Muscle layer of duodenum (tissue), 2 donors: ENCODE measurements around the gene GDPD2.

Source experiments
- H3K27ac ChIP-seq: one replicate; pipeline ENCODE4 v1.7.0; 2013; ENCODE audit warnings: mild to moderate bottlenecking, low read length
- H3K27me3 ChIP-seq: one replicate; pipeline ENCODE4 v1.7.0; 2013; ENCODE audit warnings: low read depth, mild to moderate bottlenecking, control low read depth, low read length
- H3K36me3 ChIP-seq, 2 donors: one replicate each; pipeline ENCODE4 v1.7.0; 2013; ENCODE audit warnings: low read length in 2 of 2, control low read depth in 1 of 2, mild to moderate bottlenecking in 1 of 2; ENCODE audit not compliant: insufficient read depth in 2 of 2, control insufficient read depth in 1 of 2
- H3K4me1 ChIP-seq, 2 donors: one replicate each; pipeline ENCODE4 v1.7.0; 2013; ENCODE audit warnings: low read length in 2 of 2, mild to moderate bottlenecking in 2 of 2, control low read depth in 1 of 2, moderate library complexity in 1 of 2; ENCODE audit not compliant: insufficient read depth in 2 of 2, control insufficient read depth in 1 of 2
- H3K4me3 ChIP-seq, 2 donors: one replicate each; pipeline ENCODE4 v1.7.0; 2013; ENCODE audit warnings: low read length in 2 of 2, low read depth in 1 of 2, mild to moderate bottlenecking in 1 of 2
- H3K9me3 ChIP-seq, 2 donors: one replicate each; pipeline ENCODE4 v1.7.0; 2013; ENCODE audit warnings: low read length in 2 of 2, control low read depth in 1 of 2, mild to moderate bottlenecking in 1 of 2; ENCODE audit not compliant: control insufficient read depth in 1 of 2
- donor health status: healthy.

The GDPD2 gene

GRCh38 chrX:70454441-70455365 is 31.6 kb downstream of the GDPD2 start:
- Histone ChIP-seq H3K9me3 (no peaks in the 10 kb centered on the region), H3K4me3 (peak overlapping the region; percentile 62 to 68), H3K4me1 (peaks cover 0 to 6% of the 10 kb centered on the region in 2 donors), H3K27ac (peak overlapping the region; percentile 72), H3K27me3 (no peaks in the 10 kb centered on the region), H3K36me3 (no peaks in the 10 kb centered on the region)

GRCh38 chrX:70455366-70456202 is 32.5 kb downstream of the GDPD2 start:
- peak overlapping the region; percentile 72 for H3K27ac ChIP-seq
- H3K27me3 ChIP-seq, result no peaks in the 10 kb centered on the region
- peaks cover 0 to 6% of the 10 kb centered on the region in 2 donors for H3K4me1 ChIP-seq
- peak overlapping the region; percentile 62 to 68 for H3K4me3 ChIP-seq
- H3K9me3 ChIP-seq, result no peaks in the 10 kb centered on the region
- H3K36me3 ChIP-seq, result no peaks in the 10 kb centered on the region

GRCh38 chrX:70456256-70456655 is 33.1 kb downstream of the GDPD2 start:
- Histone ChIP-seq H3K36me3 (no peaks in the 10 kb centered on the region), H3K9me3 (no peaks in the 10 kb centered on the region), H3K27ac (peak overlapping the region; percentile 72), H3K4me3 (peak overlapping the region; percentile 62 to 68), H3K4me1 (peaks cover 0 to 6% of the 10 kb centered on the region in 2 donors), H3K27me3 (no peaks in the 10 kb centered on the region)

- Histone ChIP-seq H3K27me3 (no peaks in the 10 kb centered on the region), H3K27ac (no peak overlapping the region), H3K9me3 (no peaks in the 10 kb centered on the region), H3K4me1 (no peaks in the 10 kb centered on the region), H3K36me3 (no peaks in the 10 kb centered on the region), H3K4me3 (no peak overlapping the region)
Observed at GRCh38 chrX:70461026-70461425, 37.9 kb downstream of the GDPD2 start.

- H3K4me3 ChIP-seq, result no peak overlapping the region
- no peaks in the 10 kb centered on the region for H3K27me3 ChIP-seq
- no peak overlapping the region for H3K27ac ChIP-seq
- no peaks in the 10 kb centered on the region for H3K9me3 ChIP-seq
- no peaks in the 10 kb centered on the region for H3K4me1 ChIP-seq
- no peaks in the 10 kb centered on the region for H3K36me3 ChIP-seq
Observed at GRCh38 chrX:70464051-70464450, 40.9 kb downstream of the GDPD2 start.

- no peaks in the 10 kb centered on the region for H3K9me3 ChIP-seq
- H3K4me3 ChIP-seq, result no peak overlapping the region
- no peaks in the 10 kb centered on the region for H3K27me3 ChIP-seq
- no peaks in the 10 kb centered on the region for H3K4me1 ChIP-seq
- H3K36me3 ChIP-seq, result no peaks in the 10 kb centered on the region
- H3K27ac ChIP-seq, result no peak overlapping the region
Observed at GRCh38 chrX:70466968-70467367, 43.9 kb downstream of the GDPD2 start.

GRCh38 chrX:70468709-70469108 is 45.6 kb downstream of the GDPD2 start:
- Histone ChIP-seq H3K27ac (no peak overlapping the region), H3K9me3 (no peaks in the 10 kb centered on the region), H3K36me3 (no peaks in the 10 kb centered on the region), H3K27me3 (no peaks in the 10 kb centered on the region), H3K4me1 (no peaks in the 10 kb centered on the region), H3K4me3 (no peak overlapping the region)

- H3K27me3 ChIP-seq, result no peaks in the 10 kb centered on the region
- no peaks in the 10 kb centered on the region for H3K36me3 ChIP-seq
- no peak overlapping the region for H3K27ac ChIP-seq
Observed at GRCh38 chrX:70470850-70471289, 47.8 kb downstream of the GDPD2 start.

GRCh38 chrX:70476166-70476933 is 53.2 kb downstream of the GDPD2 start:
- Histone ChIP-seq H3K4me1 (peaks cover 16 to 31% of the 10 kb centered on the region in 2 donors), H3K27me3 (no peaks in the 10 kb centered on the region), H3K27ac (peak overlapping the region; percentile 83), H3K9me3 (no peaks in the 10 kb centered on the region), H3K4me3 (no peak overlapping the region), H3K36me3 (no peaks in the 10 kb centered on the region)

More at GRCh38 chrX:70470850-70471289, 47.8 kb downstream of the GDPD2 start:
- H3K4me3 ChIP-seq, result no peak overlapping the region
- no peaks in the 10 kb centered on the region for H3K4me1 ChIP-seq
- H3K9me3 ChIP-seq, result no peaks in the 10 kb centered on the region

GRCh38 chrX:70476934-70477733 is 54.0 kb downstream of the GDPD2 start:
- Histone ChIP-seq H3K27me3 (no peaks in the 10 kb centered on the region), H3K9me3 (no peaks in the 10 kb centered on the region), H3K27ac (peak overlapping the region; percentile 83), H3K4me3 (peak overlapping the region; percentile 1 to 19), H3K4me1 (peaks cover 24 to 36% of the 10 kb centered on the region in 2 donors), H3K36me3 (no peaks in the 10 kb centered on the region)
